ENCODE data around the gene TBATA.

Gene TBATA

GRCh38 chr10:70759781-70760180 lies 25.4 kb downstream of the TBATA start:
- no peak for DNase-seq

GRCh38 chr10:70758757-70759514 lies 26.2 kb downstream of the TBATA start:
- DNase-seq: peak in 1 of 2 experiments; percentile 33

- no peak for DNase-seq
Observed at GRCh38 chr10:70757856-70758255, 27.3 kb downstream of the TBATA start.

GRCh38 chr10:70756700-70757360 lies 28.3 kb downstream of the TBATA start:
- no peak for DNase-seq

GRCh38 chr10:70753841-70754621 lies 31.1 kb downstream of the TBATA start:
- no peak for DNase-seq

GRCh38 chr10:70753026-70753663 lies 32.0 kb downstream of the TBATA start:
- DNase-seq: no peak

- DNase-seq: no peak
Observed at GRCh38 chr10:70752571-70752970, 32.6 kb downstream of the TBATA start.

- no peak for DNase-seq
Observed at GRCh38 chr10:70751991-70752390, 33.2 kb downstream of the TBATA start.

- DNase-seq: no peak
Observed at GRCh38 chr10:70751356-70751755, 33.8 kb downstream of the TBATA start.

GRCh38 chr10:70750156-70750703 lies 34.9 kb downstream of the TBATA start:
- DNase-seq: no peak

- no peak for DNase-seq
Observed at GRCh38 chr10:70749756-70750155, 35.4 kb downstream of the TBATA start.

- no peak for DNase-seq
Observed at GRCh38 chr10:70748801-70749573, 36.2 kb downstream of the TBATA start.

GRCh38 chr10:70748305-70748704 lies 36.9 kb downstream of the TBATA start:
- no peak for DNase-seq

GRCh38 chr10:70747192-70747965 lies 37.8 kb downstream of the TBATA start:
- no peak for DNase-seq

- DNase-seq: no peak
Observed at GRCh38 chr10:70745555-70745954, 39.6 kb downstream of the TBATA start.

GRCh38 chr10:70744617-70745143 lies 40.5 kb downstream of the TBATA start:
- no peak for DNase-seq

- DNase-seq: no peak
Observed at GRCh38 chr10:70743879-70744278, 41.3 kb downstream of the TBATA start.

GRCh38 chr10:70743430-70743788 lies 41.8 kb downstream of the TBATA start:
- no peak for DNase-seq

- DNase-seq: no peak
Observed at GRCh38 chr10:70742537-70743429, 42.4 kb downstream of the TBATA start.

All from SW 1271 (cell line).